Measurements from ENCODE around the gene MORC2.

Gene MORC2

DNA sequence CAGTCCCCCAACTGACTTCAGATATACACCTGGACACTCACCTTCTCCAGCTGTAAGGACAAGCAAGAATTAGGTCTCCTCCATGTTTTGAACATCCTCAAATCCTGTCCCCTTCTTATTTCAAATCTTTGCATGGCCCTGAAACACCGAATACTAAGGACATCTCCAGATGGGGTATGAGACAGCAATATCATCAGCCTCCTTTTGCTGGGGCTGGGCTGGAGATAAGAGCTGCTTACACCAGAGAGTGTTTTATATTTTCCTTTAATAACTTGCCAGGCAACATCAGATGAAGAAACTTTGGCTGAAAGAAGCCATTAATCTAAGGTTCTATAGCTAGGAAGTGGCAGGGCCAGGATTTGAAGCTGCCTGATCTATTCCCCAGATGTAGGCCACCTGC is 22.1 kb upstream of the MORC2 start:
- H3K36me3 ChIP-seq (ENCODE audit: insufficient read depth, insufficient read length, low read length): no peaks in the 10 kb centered on the region
- no peaks in the 10 kb centered on the region for H3K4me1 ChIP-seq (ENCODE audit: insufficient read depth, insufficient read length)
- H3K4me3 ChIP-seq (ENCODE audit: insufficient read length, low read depth): no peak overlapping the region
- H3K27me3 ChIP-seq (ENCODE audit: insufficient read depth, insufficient read length): no peaks in the 10 kb centered on the region
- TF ChIP-seq ZNF274 (IDR thresholded peaks at IDR 0.05; ENCODE audit: low read depth, low read length) (no peak), SUZ12 (IDR thresholded peaks at IDR 0.05; ENCODE audit: extremely low read depth, insufficient read depth, insufficient read length) (no peak), YY1 (IDR thresholded peaks at IDR 0.05; ENCODE audit: insufficient read depth, insufficient read length) (no peak)
- no peak for DNase-seq (ENCODE audit: low read depth, low spot score)
- H3K9ac ChIP-seq (ENCODE audit: insufficient read length, low read depth): no peak overlapping the region
- H3K9me3 ChIP-seq (ENCODE audit: insufficient read depth, low read length): peaks cover 5% of the 10 kb centered on the region; the same call in 1 of the 2 replicates

DNA sequence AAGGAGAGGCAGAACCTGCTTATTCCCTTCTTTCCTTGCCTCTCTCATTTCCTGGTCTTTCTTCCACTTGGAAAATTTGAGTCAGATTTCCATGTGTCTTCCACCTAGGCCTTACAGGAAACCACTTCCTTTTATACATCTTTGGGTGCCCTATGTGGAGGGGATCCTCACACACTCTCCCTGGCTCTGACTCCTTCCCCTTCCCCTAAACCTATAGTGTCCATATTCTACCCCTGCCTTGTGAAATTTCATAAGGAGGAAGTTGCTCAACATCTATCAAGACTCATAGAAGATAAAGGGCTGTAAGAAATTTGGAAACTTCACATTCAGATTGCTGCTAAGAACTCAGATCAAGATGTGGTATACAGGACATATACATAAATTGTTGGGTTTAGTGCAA is 20.9 kb upstream of the MORC2 start:
- Histone ChIP-seq H3K36me3 (ENCODE audit: insufficient read depth, insufficient read length, low read length) (no peaks in the 10 kb centered on the region), H3K9me3 (ENCODE audit: insufficient read depth, low read length) (peaks cover 7% of the 10 kb centered on the region; the same call in 1 of the 2 replicates), H3K4me3 (ENCODE audit: insufficient read length, low read depth) (no peak overlapping the region), H3K27me3 (ENCODE audit: insufficient read depth, insufficient read length) (no peaks in the 10 kb centered on the region), H3K4me1 (ENCODE audit: insufficient read depth, insufficient read length) (no peaks in the 10 kb centered on the region), H3K9ac (ENCODE audit: insufficient read length, low read depth) (no peak overlapping the region)
- no peak for TF ChIP-seq ZNF274 (IDR thresholded peaks at IDR 0.05; ENCODE audit: low read depth, low read length)
- no peak for TF ChIP-seq SUZ12 (IDR thresholded peaks at IDR 0.05; ENCODE audit: extremely low read depth, insufficient read depth, insufficient read length)
- TF ChIP-seq YY1 (IDR thresholded peaks at IDR 0.05; ENCODE audit: insufficient read depth, insufficient read length): no peak
- DNase-seq (ENCODE audit: low read depth, low spot score): no peak

GRCh38 chr22:30985561-30986208 is 17.1 kb upstream of the MORC2 start:
- Histone ChIP-seq H3K27me3 (ENCODE audit: insufficient read depth, insufficient read length) (no peaks in the 10 kb centered on the region), H3K4me3 (ENCODE audit: insufficient read length, low read depth) (no peak overlapping the region), H3K36me3 (ENCODE audit: insufficient read depth, insufficient read length, low read length) (no peaks in the 10 kb centered on the region), H3K4me1 (ENCODE audit: insufficient read depth, insufficient read length) (no peaks in the 10 kb centered on the region), H3K9ac (ENCODE audit: insufficient read length, low read depth) (no peak overlapping the region), H3K9me3 (ENCODE audit: insufficient read depth, low read length) (peaks cover 14% of the 10 kb centered on the region; the same call in 1 of the 2 replicates)
- TF ChIP-seq ZNF274 (IDR thresholded peaks at IDR 0.05; ENCODE audit: low read depth, low read length) (no peak), SUZ12 (IDR thresholded peaks at IDR 0.05; ENCODE audit: extremely low read depth, insufficient read depth, insufficient read length) (no peak), YY1 (IDR thresholded peaks at IDR 0.05; ENCODE audit: insufficient read depth, insufficient read length) (no peak)
- DNase-seq (ENCODE audit: low read depth, low spot score): no peak

GRCh38 chr22:30984317-30984716 is 15.7 kb upstream of the MORC2 start:
- Histone ChIP-seq H3K36me3 (ENCODE audit: insufficient read depth, insufficient read length, low read length) (no peaks in the 10 kb centered on the region), H3K4me1 (ENCODE audit: insufficient read depth, insufficient read length) (no peaks in the 10 kb centered on the region), H3K9ac (ENCODE audit: insufficient read length, low read depth) (no peak overlapping the region), H3K27me3 (ENCODE audit: insufficient read depth, insufficient read length) (no peaks in the 10 kb centered on the region), H3K4me3 (ENCODE audit: insufficient read length, low read depth) (no peak overlapping the region), H3K9me3 (ENCODE audit: insufficient read depth, low read length) (peaks cover 14% of the 10 kb centered on the region; the same call in 1 of the 2 replicates)
- no peak for TF ChIP-seq YY1 (IDR thresholded peaks at IDR 0.05; ENCODE audit: insufficient read depth, insufficient read length)
- no peak for TF ChIP-seq ZNF274 (IDR thresholded peaks at IDR 0.05; ENCODE audit: low read depth, low read length)
- no peak for TF ChIP-seq SUZ12 (IDR thresholded peaks at IDR 0.05; ENCODE audit: extremely low read depth, insufficient read depth, insufficient read length)
- no peak for DNase-seq (ENCODE audit: low read depth, low spot score)

DNA sequence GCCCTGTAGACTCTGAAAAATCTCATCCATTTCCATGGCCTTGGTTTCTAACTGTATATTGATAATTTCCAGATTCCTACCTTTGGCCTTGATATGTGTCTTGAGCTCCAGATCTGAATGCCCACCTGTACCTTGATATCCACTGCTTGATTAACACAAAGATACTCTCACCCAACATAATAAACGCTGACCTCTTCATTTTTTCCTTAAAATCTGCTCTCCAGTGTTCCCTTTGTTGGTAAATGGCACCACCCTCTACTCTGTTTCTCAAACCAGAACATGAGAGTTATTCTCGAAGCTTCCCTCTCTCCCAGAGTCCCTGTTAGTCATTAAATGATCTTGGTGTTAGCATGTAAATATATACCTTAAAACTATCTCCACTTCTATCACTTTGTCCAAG is 13.9 kb upstream of the MORC2 start:
- Histone ChIP-seq H3K9me3 (ENCODE audit: insufficient read depth, low read length) (peaks cover 19% of the 10 kb centered on the region; the same call in 1 of the 2 replicates), H3K36me3 (ENCODE audit: insufficient read depth, insufficient read length, low read length) (peaks cover 12% of the 10 kb centered on the region), H3K4me3 (ENCODE audit: insufficient read length, low read depth) (no peak overlapping the region), H3K4me1 (ENCODE audit: insufficient read depth, insufficient read length) (no peaks in the 10 kb centered on the region), H3K9ac (ENCODE audit: insufficient read length, low read depth) (no peak overlapping the region), H3K27me3 (ENCODE audit: insufficient read depth, insufficient read length) (no peaks in the 10 kb centered on the region)
- DNase-seq (ENCODE audit: low read depth, low spot score): no peak
- no peak for TF ChIP-seq YY1 (IDR thresholded peaks at IDR 0.05; ENCODE audit: insufficient read depth, insufficient read length)
- no peak for TF ChIP-seq SUZ12 (IDR thresholded peaks at IDR 0.05; ENCODE audit: extremely low read depth, insufficient read depth, insufficient read length)
- no peak for TF ChIP-seq ZNF274 (IDR thresholded peaks at IDR 0.05; ENCODE audit: low read depth, low read length)

- no peaks in the 10 kb centered on the region for H3K4me1 ChIP-seq (ENCODE audit: insufficient read depth, insufficient read length)
- H3K9me3 ChIP-seq (ENCODE audit: insufficient read depth, low read length): peaks cover 43% of the 10 kb centered on the region; the same call in 1 of the 2 replicates
- TF ChIP-seq YY1 (IDR thresholded peaks at IDR 0.05; ENCODE audit: insufficient read depth, insufficient read length) (no peak), ZNF274 (IDR thresholded peaks at IDR 0.05; ENCODE audit: low read depth, low read length) (no peak), SUZ12 (IDR thresholded peaks at IDR 0.05; ENCODE audit: extremely low read depth, insufficient read depth, insufficient read length) (no peak)
- H3K36me3 ChIP-seq (ENCODE audit: insufficient read depth, insufficient read length, low read length): peaks cover 35% of the 10 kb centered on the region
- H3K9ac ChIP-seq (ENCODE audit: insufficient read length, low read depth): no peak overlapping the region
- H3K27me3 ChIP-seq (ENCODE audit: insufficient read depth, insufficient read length): no peaks in the 10 kb centered on the region
- H3K4me3 ChIP-seq (ENCODE audit: insufficient read length, low read depth): no peak overlapping the region
- DNase-seq (ENCODE audit: low read depth, low spot score): no peak
Observed at GRCh38 chr22:30979932-30980331, 11.4 kb upstream of the MORC2 start.

GRCh38 chr22:30978304-30978962 is 9.9 kb upstream of the MORC2 start:
- no peak overlapping the region for H3K9ac ChIP-seq (ENCODE audit: insufficient read length, low read depth)
- no peak for DNase-seq (ENCODE audit: low read depth, low spot score)
- H3K4me3 ChIP-seq (ENCODE audit: insufficient read length, low read depth): no peak overlapping the region
- TF ChIP-seq SUZ12 (IDR thresholded peaks at IDR 0.05; ENCODE audit: extremely low read depth, insufficient read depth, insufficient read length): no peak
- TF ChIP-seq ZNF274 (IDR thresholded peaks at IDR 0.05; ENCODE audit: low read depth, low read length): no peak
- TF ChIP-seq YY1 (IDR thresholded peaks at IDR 0.05; ENCODE audit: insufficient read depth, insufficient read length): no peak
- no peaks in the 10 kb centered on the region for H3K27me3 ChIP-seq (ENCODE audit: insufficient read depth, insufficient read length)
- H3K4me1 ChIP-seq (ENCODE audit: insufficient read depth, insufficient read length): no peaks in the 10 kb centered on the region
- peaks cover 45% of the 10 kb centered on the region; the same call in 1 of the 2 replicates for H3K9me3 ChIP-seq (ENCODE audit: insufficient read depth, low read length)
- peaks cover 49% of the 10 kb centered on the region for H3K36me3 ChIP-seq (ENCODE audit: insufficient read depth, insufficient read length, low read length)

Measured in NT2/D1 (cell line).